ENCODE data around the gene ACADVL. TPM values are rescaled to one million over a fixed set of nuclear protein-coding genes. Genes with fewer than 3 reads are reported as not detected.
A peak's percentile ranks its signal among the peaks of the same experiment; 100 is the strongest.
"Not testable (repeated sequence)": the region's sequence is repeated elsewhere in the genome, so short reads cannot be mapped to it uniquely, and the experiment has no call there.

Gene ACADVL
- 281 TPM for total RNA-seq (ENCODE audit: unreplicated experiment)
- long read RNA-seq, transcript ACADVL-203 (20 exons, 2,323 nt) = major isoform, 50 of 125 reads
- long read RNA-seq, partial matches to known transcripts = 3 of 125 reads
- long read RNA-seq, other reads (novel, unspliced or antisense) = 70 of 125 reads

DNA sequence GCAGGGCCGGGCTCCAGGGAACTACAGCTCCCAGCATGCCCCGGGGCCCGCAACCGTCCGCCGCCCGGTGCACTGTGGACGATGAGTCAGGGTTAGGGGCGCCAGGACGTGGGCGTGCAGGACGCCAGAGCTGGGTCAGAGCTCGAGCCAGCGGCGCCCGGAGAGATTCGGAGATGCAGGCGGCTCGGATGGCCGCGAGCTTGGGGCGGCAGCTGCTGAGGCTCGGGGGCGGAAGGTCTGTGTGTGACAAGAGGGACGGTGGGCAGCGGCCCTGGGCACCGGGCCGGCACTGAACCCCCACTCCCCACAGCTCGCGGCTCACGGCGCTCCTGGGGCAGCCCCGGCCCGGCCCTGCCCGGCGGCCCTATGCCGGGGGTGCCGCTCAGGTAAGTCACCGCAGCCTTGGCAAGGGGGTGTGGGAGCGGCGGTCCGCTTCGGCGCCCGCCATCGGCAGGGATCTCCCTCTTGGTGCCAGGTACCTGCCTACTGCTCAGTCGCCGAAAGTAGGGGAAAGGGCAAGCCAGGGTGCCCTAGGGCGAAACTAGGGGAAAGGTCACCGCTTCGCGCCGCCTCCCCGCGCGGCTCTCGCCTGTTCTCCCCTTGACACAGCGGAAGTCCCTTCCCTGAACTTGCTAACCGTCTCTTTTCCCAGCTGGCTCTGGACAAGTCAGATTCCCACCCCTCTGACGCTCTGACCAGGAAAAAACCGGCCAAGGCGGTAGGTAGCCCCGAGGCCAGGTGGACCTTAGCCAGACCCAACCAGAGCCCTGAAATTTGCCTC, at the start of gene ACADVL, which contains the start of gene DLG4:
Gene ACADVL (plus strand): TSS at position 127 of the 781 bp plus-strand sequence. CDS start 47 bp downstream, at position 174.
Gene DLG4 (minus strand): TSS at position 25 of the 781 bp plus-strand sequence.
- Mint-ChIP-seq H3K27me3 (ENCODE audit: unreplicated experiment) (peaks cover 38% of the 10 kb centered on the region), H3K9me3 (ENCODE audit: unreplicated experiment) (no peaks in the 10 kb centered on the region), H3K27ac (ENCODE audit: unreplicated experiment) (peak within 1 kb of the TSS; percentile 74), H3K4me1 (ENCODE audit: unreplicated experiment) (peaks cover 47% of the 10 kb centered on the region), H3K4me3 (ENCODE audit: unreplicated experiment) (peak within 1 kb of the TSS; percentile 95), H3K36me3 (ENCODE audit: low read depth, unreplicated experiment) (peaks cover 18% of the 10 kb centered on the region)
- DNase-seq (ENCODE audit: low spot score) = peak; percentile 82
- TF ChIP-seq, protein P1, sequence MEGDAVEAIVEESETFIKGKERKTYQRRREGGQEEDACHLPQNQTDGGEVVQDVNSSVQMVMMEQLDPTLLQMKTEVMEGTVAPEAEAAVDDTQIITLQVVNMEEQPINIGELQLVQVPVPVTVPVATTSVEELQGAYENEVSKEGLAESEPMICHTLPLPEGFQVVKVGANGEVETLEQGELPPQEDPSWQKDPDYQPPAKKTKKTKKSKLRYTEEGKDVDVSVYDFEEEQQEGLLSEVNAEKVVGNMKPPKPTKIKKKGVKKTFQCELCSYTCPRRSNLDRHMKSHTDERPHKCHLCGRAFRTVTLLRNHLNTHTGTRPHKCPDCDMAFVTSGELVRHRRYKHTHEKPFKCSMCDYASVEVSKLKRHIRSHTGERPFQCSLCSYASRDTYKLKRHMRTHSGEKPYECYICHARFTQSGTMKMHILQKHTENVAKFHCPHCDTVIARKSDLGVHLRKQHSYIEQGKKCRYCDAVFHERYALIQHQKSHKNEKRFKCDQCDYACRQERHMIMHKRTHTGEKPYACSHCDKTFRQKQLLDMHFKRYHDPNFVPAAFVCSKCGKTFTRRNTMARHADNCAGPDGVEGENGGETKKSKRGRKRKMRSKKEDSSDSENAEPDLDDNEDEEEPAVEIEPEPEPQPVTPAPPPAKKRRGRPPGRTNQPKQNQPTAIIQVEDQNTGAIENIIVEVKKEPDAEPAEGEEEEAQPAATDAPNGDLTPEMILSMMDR (IDR thresholded peaks at IDR 0.05; ENCODE audit: unreplicated experiment) = no peak

DNA sequence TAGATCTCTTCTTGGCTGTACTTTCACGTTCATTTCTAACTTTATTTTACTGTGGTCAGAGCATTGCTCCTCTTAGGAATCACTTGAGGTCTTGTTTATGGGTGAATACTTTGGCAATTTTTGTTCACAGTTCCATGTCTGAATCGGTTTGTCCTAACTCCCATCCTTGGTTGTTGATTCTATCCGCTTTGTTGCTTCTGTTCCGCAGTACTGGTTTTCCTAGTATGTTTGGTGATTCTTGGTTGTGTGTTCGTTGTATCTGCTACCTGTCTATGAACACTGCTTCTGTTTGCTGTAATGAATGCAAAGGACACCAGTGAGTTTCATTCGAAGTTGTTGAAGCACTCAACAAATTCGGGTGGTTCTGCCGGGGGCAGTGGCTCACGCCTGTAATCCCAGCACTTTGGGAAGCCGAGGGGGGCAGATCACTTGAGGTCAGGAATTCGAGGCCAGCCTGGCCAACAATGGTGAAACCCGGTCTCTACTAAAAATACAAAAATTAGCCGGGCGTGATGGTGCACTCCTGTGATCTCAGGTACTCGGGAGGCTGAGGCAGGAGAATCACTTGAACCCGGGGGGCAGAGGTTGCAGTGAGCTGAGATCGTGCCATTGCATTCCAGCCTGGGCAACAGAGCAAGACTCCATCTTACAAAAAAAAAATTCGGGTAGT, 47.1 kb upstream of the ACADVL start:
- not testable (repeated sequence) for H3K27ac Mint-ChIP-seq (ENCODE audit: unreplicated experiment); H3K4me1 Mint-ChIP-seq (ENCODE audit: unreplicated experiment); H3K9me3 Mint-ChIP-seq (ENCODE audit: unreplicated experiment); DNase-seq (ENCODE audit: low spot score); H3K4me3 Mint-ChIP-seq (ENCODE audit: unreplicated experiment); H3K27me3 Mint-ChIP-seq (ENCODE audit: unreplicated experiment); H3K36me3 Mint-ChIP-seq (ENCODE audit: low read depth, unreplicated experiment)

DNA sequence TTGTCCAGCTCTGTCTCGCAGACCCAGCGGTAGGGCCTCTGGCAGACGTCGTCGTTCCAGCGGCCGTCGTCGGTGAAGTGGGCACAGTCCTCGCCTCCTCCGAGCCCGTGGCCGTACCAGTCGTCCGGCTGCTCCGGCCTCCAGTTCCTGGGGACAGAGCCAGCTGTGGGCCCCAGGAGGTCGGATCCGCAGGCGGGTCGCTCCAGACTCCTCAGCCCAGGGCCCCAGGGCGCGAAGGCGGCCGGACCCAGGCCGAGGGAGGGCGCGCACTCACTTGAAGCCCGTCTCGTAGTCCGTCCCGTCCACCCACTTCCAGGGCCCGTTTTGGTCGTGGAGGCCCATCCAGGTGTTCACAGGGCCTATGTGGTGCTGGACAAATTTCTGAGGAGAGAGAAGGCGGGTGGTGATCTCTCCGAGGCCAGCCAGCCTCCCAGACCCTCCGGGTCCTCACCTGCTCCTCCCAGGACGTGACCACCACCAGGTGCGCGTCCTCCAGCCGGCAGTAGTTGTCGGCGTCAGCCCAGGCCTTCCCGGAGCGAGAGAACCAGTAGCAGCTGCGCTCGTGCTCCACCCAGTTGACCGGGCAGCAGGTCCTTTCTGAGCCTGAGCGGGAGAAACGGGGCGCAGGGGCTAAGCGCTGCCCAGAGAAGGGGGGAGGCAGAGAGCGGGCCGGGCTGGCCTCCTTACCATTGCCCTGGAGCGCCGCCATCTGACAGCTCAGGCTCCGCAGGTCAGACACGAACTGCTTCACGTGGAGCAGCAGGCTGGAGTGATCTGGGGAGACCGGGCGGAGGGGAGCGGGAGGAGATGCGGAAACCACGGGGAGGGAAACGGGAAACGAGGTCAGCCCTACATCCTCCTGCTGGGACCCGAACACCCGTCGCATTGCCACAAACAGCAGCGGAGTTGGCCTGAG, 45.8 kb upstream of the ACADVL start:
- peak; percentile 80 for DNase-seq (ENCODE audit: low spot score)
- Mint-ChIP-seq H3K27ac (ENCODE audit: unreplicated experiment) (no peak overlapping the region), H3K27me3 (ENCODE audit: unreplicated experiment) (peaks cover 4% of the 10 kb centered on the region), H3K4me3 (ENCODE audit: unreplicated experiment) (no peak overlapping the region), H3K4me1 (ENCODE audit: unreplicated experiment) (peaks cover 9% of the 10 kb centered on the region), H3K9me3 (ENCODE audit: unreplicated experiment) (no peaks in the 10 kb centered on the region), H3K36me3 (ENCODE audit: low read depth, unreplicated experiment) (peaks cover 6% of the 10 kb centered on the region)
- TF ChIP-seq, protein P1 (IDR thresholded peaks at IDR 0.05; ENCODE audit: unreplicated experiment) = no peak

- Mint-ChIP-seq H3K9me3 (ENCODE audit: unreplicated experiment) (no peaks in the 10 kb centered on the region), H3K36me3 (ENCODE audit: low read depth, unreplicated experiment) (no peaks in the 10 kb centered on the region), H3K4me1 (ENCODE audit: unreplicated experiment) (peaks cover 9% of the 10 kb centered on the region), H3K27ac (ENCODE audit: unreplicated experiment) (no peak overlapping the region), H3K27me3 (ENCODE audit: unreplicated experiment) (peaks cover 4% of the 10 kb centered on the region), H3K4me3 (ENCODE audit: unreplicated experiment) (no peak overlapping the region)
- no peak for DNase-seq (ENCODE audit: low spot score)
- TF ChIP-seq, protein P1 (IDR thresholded peaks at IDR 0.05; ENCODE audit: unreplicated experiment) = no peak
These were observed 45.0 kb upstream of the ACADVL start for GRCh38 chr17:7174603-7175326.

Measured in endothelial cell (in vitro differentiated cells).